GM23338 (cell line): ENCODE results near the gene NR2C2. TPM values are rescaled to one million over a fixed set of nuclear protein-coding genes. Genes with fewer than 3 reads are reported as not detected.

ENCODE experiments used
- ATAC-seq: fragments of 200-7000 bp; cut with Tn5 transposase; 3 replicates; pipeline ENCODE4 v1.9.1; 2020
- DNase-seq: peaks from one replicate; pipeline ENCODE4 v3.0.0-alpha.2; 2015; ENCODE audit warnings: low spot score
- H2AFZ ChIP-seq: fragments of 200-600 bp; sonication (generic); 2 replicates; pipeline ENCODE4 v1.8.0; 2016; ENCODE audit warnings: antibody characterized with exemption, mild to moderate bottlenecking, moderate library complexity
- H3F3A ChIP-seq: fragments of 200-600 bp; sonication (generic); replicated peaks from 2 replicates; pipeline ENCODE4 v1.8.0; 2017; ENCODE audit warnings: antibody characterized with exemption, mixed run types, low read depth
- H3K27ac ChIP-seq: fragments of 200-600 bp; sonication (generic); 2 replicates; pipeline ENCODE4 v1.6.1; 2016; ENCODE audit warnings: low read depth
- H3K27me3 ChIP-seq: fragments of 200-600 bp; sonication (generic); 2 replicates; pipeline ENCODE4 v1.8.0; 2016; ENCODE audit warnings: mild to moderate bottlenecking, mixed run types, moderate library complexity; ENCODE audit not compliant: insufficient read depth
- H3K36me3 ChIP-seq: fragments of 200-600 bp; sonication (generic); 2 replicates; pipeline ENCODE4 v1.8.0; 2016; ENCODE audit warnings: mild to moderate bottlenecking; ENCODE audit not compliant: insufficient read depth
- H3K4me1 ChIP-seq: fragments of 200-600 bp; sonication (generic); 2 replicates; pipeline ENCODE4 v1.8.0; 2016; ENCODE audit warnings: mild to moderate bottlenecking, moderate library complexity; ENCODE audit not compliant: insufficient read depth
- H3K4me2 ChIP-seq: fragments of 200-600 bp; sonication (generic); 2 replicates; pipeline ENCODE4 v1.7.1; 2017; ENCODE audit warnings: mixed run types
- H3K4me3 ChIP-seq: fragments of 200-600 bp; sonication (generic); 2 replicates; pipeline ENCODE4 v1.6.1; 2016; ENCODE audit warnings: mixed run types
- H3K79me2 ChIP-seq: fragments of 200-600 bp; sonication (generic); replicated peaks from 2 replicates; pipeline ENCODE4 v1.8.0; 2017; ENCODE audit warnings: mild to moderate bottlenecking; ENCODE audit not compliant: insufficient read depth
- H3K9me2 ChIP-seq: fragments of 200-600 bp; sonication (generic); 2 replicates; pipeline ENCODE4 v1.8.0; 2017; ENCODE audit not compliant: insufficient read depth
- H4K20me1 ChIP-seq: fragments of 200-600 bp; sonication (generic); replicated peaks from 2 replicates; pipeline ENCODE4 v1.8.0; 2017; ENCODE audit warnings: mild to moderate bottlenecking; ENCODE audit not compliant: insufficient read depth
- H3K27ac Mint-ChIP-seq: 2 replicates; pipeline ENCODE4 v1.8.0; 2020; ENCODE audit warnings: inconsistent platforms, mild to moderate bottlenecking, moderate library complexity, mixed read lengths
- H3K27me3 Mint-ChIP-seq: 3 replicates; pipeline ENCODE4 v1.8.0; 2022; ENCODE audit warnings: low read depth, mild to moderate bottlenecking, moderate library complexity, mixed read lengths, inconsistent platforms; ENCODE audit not compliant: insufficient read depth, poor library complexity
- H3K36me3 Mint-ChIP-seq: 3 replicates; pipeline ENCODE4 v1.8.0; 2021; ENCODE audit warnings: low read depth, mild to moderate bottlenecking, inconsistent platforms, moderate library complexity, mixed read lengths
- H3K4me1 Mint-ChIP-seq: 3 replicates; pipeline ENCODE4 v1.8.0; 2020; ENCODE audit warnings: mild to moderate bottlenecking, inconsistent platforms, mixed read lengths
- H3K4me3 Mint-ChIP-seq: 3 replicates; pipeline ENCODE4 v1.8.0; 2021; ENCODE audit warnings: moderate library complexity, mild to moderate bottlenecking, inconsistent platforms, mixed read lengths
- H3K9me3 Mint-ChIP-seq: 3 replicates; pipeline ENCODE4 v1.8.0; 2020; ENCODE audit warnings: moderate library complexity, mild to moderate bottlenecking, inconsistent platforms, mixed read lengths
- CREB1 ChIP-seq: fragments of 250-450 bp; sonication (Bioruptor Pico); IDR thresholded peaks from 2 replicates; pipeline ENCODE4 v1.5.0; 2020; ENCODE audit warnings: low read depth, mild to moderate bottlenecking, moderate library complexity
- CTCF ChIP-seq, 2 experiments: fragments of 200-600 bp in 1 of 2; sonication (generic) in 1 of 2; conservative IDR thresholded peaks; 2 replicates each; pipeline versions ENCODE4 v1.5.1 to v1.6.1; 2016 to 2017; ENCODE audit warnings: antibody characterized with exemption in 2 of 2, low read depth in 2 of 2, mild to moderate bottlenecking in 2 of 2, moderate library complexity in 1 of 2
- ETS1 ChIP-seq: IDR thresholded peaks from 2 replicates; pipeline ENCODE4 v1.6.1; 2016; ENCODE audit warnings: antibody characterized with exemption
- EZH2phosphoT487 ChIP-seq: fragments of 200-600 bp; sonication (generic); IDR thresholded peaks from one replicate; pipeline ENCODE4 v1.8.1; 2018; ENCODE audit warnings: antibody characterized with exemption; ENCODE audit not compliant: unreplicated experiment
- JUNB ChIP-seq: IDR thresholded peaks from one replicate; pipeline ENCODE4 v1.6.1; 2016; ENCODE audit warnings: antibody characterized with exemption; ENCODE audit not compliant: unreplicated experiment
- NANOG ChIP-seq: IDR thresholded peaks from 2 replicates; pipeline ENCODE4 v1.6.1; 2016; ENCODE audit warnings: antibody characterized with exemption, borderline replicate concordance
- POLR2AphosphoS5 ChIP-seq: IDR thresholded peaks from 2 replicates; pipeline ENCODE4 v1.6.1; 2016; ENCODE audit warnings: antibody characterized with exemption, low read depth
- REST ChIP-seq: IDR thresholded peaks from one replicate; pipeline ENCODE4 v1.6.1; 2018; ENCODE audit warnings: antibody characterized with exemption; ENCODE audit not compliant: unreplicated experiment
- STAT1 ChIP-seq: IDR thresholded peaks from one replicate; pipeline ENCODE4 v1.6.1; 2016; ENCODE audit warnings: antibody characterized with exemption; ENCODE audit not compliant: unreplicated experiment
- ZNF114 ChIP-seq: fragments of 250-450 bp; sonication (Bioruptor Pico); IDR thresholded peaks from 2 replicates; pipeline ENCODE4 v1.5.0; 2020; ENCODE audit warnings: mild to moderate bottlenecking, moderate library complexity
- ZNF331 ChIP-seq: fragments of 250-450 bp; sonication (Bioruptor Pico); IDR thresholded peaks from 2 replicates; pipeline ENCODE4 v1.5.0; 2020; ENCODE audit warnings: low read depth, mild to moderate bottlenecking, moderate library complexity
- polyA plus RNA-seq: library from polyadenylated mRNA; unstranded; fragments of >200 nt; fragmentation: Nextera tagmentation; extraction: Ambion mirVana; gene quantifications from 2 replicates; pipeline ENCODE4 v1.2.1, GENCODE V29; 2016
- total RNA-seq: library from RNA; depleted of rRNA; stranded (reverse); fragments of >200 nt; shearing (Covaris generic); gene quantifications from 2 replicates; pipeline ENCODE4 v1.2.3, GENCODE V29; 2014

Gene NR2C2
- total and polyA plus RNA-seq, 2 experiments from 2014 or later = 12.0 to 57.2 TPM

GRCh38 chr3:14935592-14936345 is 11.6 kb upstream of the NR2C2 start:
- Mint-ChIP-seq H3K4me1 (no peaks in the 10 kb centered on the region), H3K4me3 (no peak overlapping the region), H3K27ac (no peak overlapping the region), H3K27me3 (no peaks in the 10 kb centered on the region), H3K36me3 (no peaks in the 10 kb centered on the region), H3K9me3 (no peaks in the 10 kb centered on the region)
- no peak for ATAC-seq
- Histone ChIP-seq H4K20me1 (peaks cover 4% of the 10 kb centered on the region; the same call in 1 of the 2 replicates), H3K9me2 (no peaks in the 10 kb centered on the region), H3K27ac (no peak overlapping the region), H3K79me2 (no peaks in the 10 kb centered on the region), H3K27me3 (no peaks in the 10 kb centered on the region), H3K4me3 (no peak overlapping the region), H3K4me2 (no peak overlapping the region), H3F3A (no peaks in the 10 kb centered on the region), H2AFZ (no peak overlapping the region), H3K36me3 (no peaks in the 10 kb centered on the region), H3K4me1 (no peaks in the 10 kb centered on the region)
- TF ChIP-seq JUNB = no peak
- no peak for TF ChIP-seq POLR2AphosphoS5
- TF ChIP-seq ZNF331 (CRISPR knock-in tag) = no peak
- TF ChIP-seq CTCF (conservative IDR thresholded peaks at IDR 0.05; ENCODE audit: low read depth in 2 of 2) = no peak
- TF ChIP-seq REST = no peak
- TF ChIP-seq STAT1 = no peak
- TF ChIP-seq ZNF114 (CRISPR knock-in tag) = no peak
- no peak for TF ChIP-seq CREB1 (CRISPR knock-in tag)
- TF ChIP-seq NANOG = no peak
- DNase-seq = no peak

- Mint-ChIP-seq H3K4me1 (peaks cover 18% of the 10 kb centered on the region), H3K4me3 (no peak overlapping the region), H3K9me3 (no peaks in the 10 kb centered on the region), H3K36me3 (peaks cover 11% of the 10 kb centered on the region; the same call in 2 of the 3 replicates), H3K27me3 (no peaks in the 10 kb centered on the region), H3K27ac (no peak overlapping the region)
- H3K27ac ChIP-seq = no peak overlapping the region
- no peaks in the 10 kb centered on the region; the same call in 1 of the 2 replicates for H3F3A ChIP-seq
- peaks cover 16% of the 10 kb centered on the region for H3K79me2 ChIP-seq
- no peak overlapping the region for H3K4me3 ChIP-seq
- ATAC-seq (no peak), DNase-seq (no peak)
- H4K20me1 ChIP-seq = peaks cover 22% of the 10 kb centered on the region
- H2AFZ ChIP-seq = no peak overlapping the region
- H3K36me3 ChIP-seq = peaks cover 5% of the 10 kb centered on the region; the same call in 1 of the 2 replicates
- H3K4me2 ChIP-seq = no peak overlapping the region
- H3K27me3 ChIP-seq = no peaks in the 10 kb centered on the region
- peaks cover 10% of the 10 kb centered on the region; the same call in 1 of the 2 replicates for H3K4me1 ChIP-seq
- H3K9me2 ChIP-seq = no peaks in the 10 kb centered on the region
- TF ChIP-seq CREB1 (CRISPR knock-in tag) (no peak), CTCF (conservative IDR thresholded peaks at IDR 0.05; ENCODE audit: low read depth in 2 of 2) (no peak), POLR2AphosphoS5 (no peak), NANOG (no peak), REST (no peak), ETS1 (no peak), EZH2phosphoT487 (no peak)
These were observed 8.4 kb upstream of the NR2C2 start for GRCh38 chr3:14938954-14939353.
